ENCODE results near the gene GALNS.

Gene GALNS

GRCh38 chr16:88877564-88878289 is 21.0 kb upstream of the GALNS start:
- Histone ChIP-seq H4K20me1 (ENCODE audit: insufficient read depth, low read length) (0 out of 2 replicates have a peak, but pooled peaks cover 6% of the 10 kb centered on the region), H3K27ac (ENCODE audit: low read length) (no peak overlapping the region), H2AFZ (ENCODE audit: low read depth, low read length) (no peak overlapping the region), H3K27me3 (ENCODE audit: insufficient read depth, low read length, poor library complexity) (no peaks in the 10 kb centered on the region), H3K79me2 (ENCODE audit: insufficient read depth, low read length) (no peaks in the 10 kb centered on the region), H3K4me2 (ENCODE audit: insufficient read depth, low read length) (no peak overlapping the region), H3K9ac (ENCODE audit: low read depth, low read length) (no peak overlapping the region), H3K36me3 (ENCODE audit: insufficient read depth, low read length) (no peaks in the 10 kb centered on the region), H3K4me3 (ENCODE audit: low read depth in 1 of 2, low read length in 2 of 2) (no peak overlapping the region), H3K4me1 (ENCODE audit: insufficient read depth, low read length) (no peaks in the 10 kb centered on the region), H3K9me3 (ENCODE audit: insufficient read depth, low read length, severe bottlenecking) (no peaks in the 10 kb centered on the region)
- ATAC-seq (ENCODE audit: insufficient read depth, low read depth) (no peak), DNase-seq (no peak)
- TF ChIP-seq EZH2 (IDR thresholded peaks at IDR 0.05; ENCODE audit: borderline replicate concordance, low read depth, low read length, severe bottlenecking) (no peak), CTCF (IDR thresholded peaks at IDR 0.05; ENCODE audit: borderline replicate concordance, extremely low read depth, low read length, poor library complexity, severe bottlenecking) (no peak)

- Histone ChIP-seq H3K27ac (ENCODE audit: low read length) (no peak overlapping the region), H3K9ac (ENCODE audit: low read depth, low read length) (no peak overlapping the region), H3K4me1 (ENCODE audit: insufficient read depth, low read length) (no peaks in the 10 kb centered on the region), H4K20me1 (ENCODE audit: insufficient read depth, low read length) (0 out of 2 replicates have a peak, but pooled peaks cover 7% of the 10 kb centered on the region), H3K79me2 (ENCODE audit: insufficient read depth, low read length) (no peaks in the 10 kb centered on the region), H2AFZ (ENCODE audit: low read depth, low read length) (no peak overlapping the region), H3K4me2 (ENCODE audit: insufficient read depth, low read length) (no peak overlapping the region), H3K36me3 (ENCODE audit: insufficient read depth, low read length) (no peaks in the 10 kb centered on the region), H3K4me3 (ENCODE audit: low read depth in 1 of 2, low read length in 2 of 2) (no peak overlapping the region), H3K9me3 (ENCODE audit: insufficient read depth, low read length, severe bottlenecking) (no peaks in the 10 kb centered on the region), H3K27me3 (ENCODE audit: insufficient read depth, low read length, poor library complexity) (no peaks in the 10 kb centered on the region)
- DNase-seq: no peak
- ATAC-seq (ENCODE audit: insufficient read depth, low read depth): no peak
- TF ChIP-seq EZH2 (IDR thresholded peaks at IDR 0.05; ENCODE audit: borderline replicate concordance, low read depth, low read length, severe bottlenecking): no peak
- no peak for TF ChIP-seq CTCF (IDR thresholded peaks at IDR 0.05; ENCODE audit: borderline replicate concordance, extremely low read depth, low read length, poor library complexity, severe bottlenecking)
Observed at GRCh38 chr16:88876942-88877526, 20.3 kb upstream of the GALNS start.

GRCh38 chr16:88875703-88876234 is 19.0 kb upstream of the GALNS start:
- no peak overlapping the region for H2AFZ ChIP-seq (ENCODE audit: low read depth, low read length)
- H3K4me1 ChIP-seq (ENCODE audit: insufficient read depth, low read length): no peaks in the 10 kb centered on the region

More at GRCh38 chr16:88875703-88876234, 19.0 kb upstream of the GALNS start:
- no peak for ATAC-seq (ENCODE audit: insufficient read depth, low read depth)
- H3K36me3 ChIP-seq (ENCODE audit: insufficient read depth, low read length): no peaks in the 10 kb centered on the region
- H3K27ac ChIP-seq (ENCODE audit: low read length): no peak overlapping the region
- H3K9me3 ChIP-seq (ENCODE audit: insufficient read depth, low read length, severe bottlenecking): no peaks in the 10 kb centered on the region
- TF ChIP-seq EZH2 (IDR thresholded peaks at IDR 0.05; ENCODE audit: borderline replicate concordance, low read depth, low read length, severe bottlenecking): no peak
- no peak overlapping the region for H3K9ac ChIP-seq (ENCODE audit: low read depth, low read length)
- no peaks in the 10 kb centered on the region for H3K79me2 ChIP-seq (ENCODE audit: insufficient read depth, low read length)
- no peak for DNase-seq
- H3K4me2 ChIP-seq (ENCODE audit: insufficient read depth, low read length): no peak overlapping the region
- H3K4me3 ChIP-seq (ENCODE audit: low read depth in 1 of 2, low read length in 2 of 2): no peak overlapping the region
- H3K27me3 ChIP-seq (ENCODE audit: insufficient read depth, low read length, poor library complexity): peaks cover 7% of the 10 kb centered on the region
- H4K20me1 ChIP-seq (ENCODE audit: insufficient read depth, low read length): 0 out of 2 replicates have a peak, but pooled peaks cover 7% of the 10 kb centered on the region

All from DND-41 (cell line).